Adrenal gland (tissue), 5 donors: ENCODE results near the gene NT5M.

Experiments
- POLR2A ChIP-seq, 2 donors: fragments of 450-650 bp; IDR thresholded peaks; one replicate each; pipeline ENCODE4 v1.6.1; 2017; ENCODE audit warnings: antibody characterized with exemption in 2 of 2, mild to moderate bottlenecking in 2 of 2, moderate library complexity in 1 of 2
- TF ChIP-seq, protein P1 (sequence below), 6 experiments: fragments of 450-650 bp in 4 of 6; fragments of 200-600 bp in 2 of 6; sonication (generic) in 1 of 6; IDR thresholded peaks; 1 replicate in 5 of 6; 2 replicates in 1 of 6; pipeline versions ENCODE4 v1.5.1 to v1.8.0; 2016 to 2021; ENCODE audit warnings: antibody characterized with exemption in 6 of 6, mild to moderate bottlenecking in 2 of 6, moderate library complexity in 1 of 6
- donor health status: DM: no; HTN: no; CAD: no.

GRCh38 chr17:17388657-17389496, 85.7 kb downstream of the NT5M start:
- TF ChIP-seq, protein P1, sequence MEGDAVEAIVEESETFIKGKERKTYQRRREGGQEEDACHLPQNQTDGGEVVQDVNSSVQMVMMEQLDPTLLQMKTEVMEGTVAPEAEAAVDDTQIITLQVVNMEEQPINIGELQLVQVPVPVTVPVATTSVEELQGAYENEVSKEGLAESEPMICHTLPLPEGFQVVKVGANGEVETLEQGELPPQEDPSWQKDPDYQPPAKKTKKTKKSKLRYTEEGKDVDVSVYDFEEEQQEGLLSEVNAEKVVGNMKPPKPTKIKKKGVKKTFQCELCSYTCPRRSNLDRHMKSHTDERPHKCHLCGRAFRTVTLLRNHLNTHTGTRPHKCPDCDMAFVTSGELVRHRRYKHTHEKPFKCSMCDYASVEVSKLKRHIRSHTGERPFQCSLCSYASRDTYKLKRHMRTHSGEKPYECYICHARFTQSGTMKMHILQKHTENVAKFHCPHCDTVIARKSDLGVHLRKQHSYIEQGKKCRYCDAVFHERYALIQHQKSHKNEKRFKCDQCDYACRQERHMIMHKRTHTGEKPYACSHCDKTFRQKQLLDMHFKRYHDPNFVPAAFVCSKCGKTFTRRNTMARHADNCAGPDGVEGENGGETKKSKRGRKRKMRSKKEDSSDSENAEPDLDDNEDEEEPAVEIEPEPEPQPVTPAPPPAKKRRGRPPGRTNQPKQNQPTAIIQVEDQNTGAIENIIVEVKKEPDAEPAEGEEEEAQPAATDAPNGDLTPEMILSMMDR (IDR thresholded peaks at IDR 0.05) = no peak
- TF ChIP-seq POLR2A (IDR thresholded peaks at IDR 0.05) = no peak
